SK-N-SH (cell line): ENCODE data around the gene CANT1. TPM values are rescaled to one million over a fixed set of nuclear protein-coding genes. Genes with fewer than 3 reads are reported as not detected.

Experiments
- CTCF ChIA-PET: fragments of 300-600, 350-600 bp; formaldehyde crosslinking; extraction: SDS; loops from one replicate; lab custom pipeline; 2021; lab: Yijun Ruan, JAX
- POLR2A ChIA-PET: fragments of 350-600 bp; sonication (Branson Sonifier 250); formaldehyde crosslinking; extraction: SDS; loops from one replicate; lab custom pipeline; 2020; ENCODE audit warnings: antibody characterized with exemption, inconsistent platforms; lab: Yijun Ruan, JAX
- DNase-seq: peaks from one replicate; pipeline ENCODE4 v3.0.0; 2012
- H2AFZ ChIP-seq: fragments of 200-600 bp; sonication (generic); 2 replicates; pipeline ENCODE4 v1.8.1; 2016; ENCODE audit warnings: antibody characterized with exemption, mild to moderate bottlenecking, low read depth
- H3F3A ChIP-seq: fragments of 200-600 bp; sonication (generic); replicated peaks from 2 replicates; pipeline ENCODE3; 2016; ENCODE audit warnings: antibody characterized with exemption, mild to moderate bottlenecking; ENCODE audit not compliant: insufficient read depth
- H3K27ac ChIP-seq, 2 experiments: fragments of 200-500 bp in 1 of 2; fragments of 200-600 bp in 1 of 2; sonication (Bioruptor generic) in 1 of 2; sonication (generic), shearing (Covaris generic) in 1 of 2; 2 replicates each; pipeline versions ENCODE4 v1.5.1 to v1.6.1; 2014 to 2016; ENCODE audit warnings: low read depth in 2 of 2, inconsistent platforms in 1 of 2, low read length in 1 of 2, mild to moderate bottlenecking in 1 of 2, mixed read lengths in 1 of 2
- H3K27me3 ChIP-seq: fragments of 200-600 bp; sonication (generic), shearing (Covaris generic); 2 replicates; pipeline ENCODE4 v1.6.1; 2016; ENCODE audit warnings: mixed run types; ENCODE audit not compliant: insufficient read depth
- H3K36me3 ChIP-seq, 2 experiments: fragments of 200-500 bp in 1 of 2; fragments of 200-600 bp in 1 of 2; sonication (Bioruptor generic) in 1 of 2; sonication (generic) in 1 of 2; replicated peaks in 1 of 2; 2 replicates each; pipeline versions ENCODE3 to v1.5.1; 2014 to 2016; ENCODE audit warnings: low read length in 1 of 2, mild to moderate bottlenecking in 1 of 2; ENCODE audit not compliant: insufficient read depth in 2 of 2, control insufficient read depth in 1 of 2
- H3K4me1 ChIP-seq, 2 experiments: fragments of 200-500 bp in 1 of 2; fragments of 200-600 bp in 1 of 2; sonication (Bioruptor generic) in 1 of 2; sonication (generic), shearing (Covaris generic) in 1 of 2; 2 replicates each; pipeline versions ENCODE4 v1.5.1 to v1.6.1; 2014 to 2016; ENCODE audit warnings: low read depth in 1 of 2, low read length in 1 of 2, mixed run types in 1 of 2; ENCODE audit not compliant: insufficient read depth in 2 of 2, control insufficient read depth in 1 of 2
- H3K4me2 ChIP-seq: fragments of 200-600 bp; sonication (generic), shearing (Covaris generic); 2 replicates; pipeline ENCODE4 v1.6.1; 2017; ENCODE audit warnings: mixed run types
- H3K4me3 ChIP-seq, 2 experiments: fragments of 200-500 bp in 1 of 2; fragments of 200-600 bp in 1 of 2; sonication (Bioruptor generic) in 1 of 2; sonication (generic), shearing (Covaris generic) in 1 of 2; 2 replicates each; pipeline versions ENCODE4 v1.5.1 to v1.8.1; 2014 to 2016; ENCODE audit warnings: low read depth in 2 of 2, inconsistent platforms in 1 of 2, low read length in 1 of 2, mild to moderate bottlenecking in 1 of 2, mixed read lengths in 1 of 2, moderate library complexity in 1 of 2
- H3K79me2 ChIP-seq: fragments of 200-600 bp; sonication (generic); 2 replicates; pipeline ENCODE4 v1.8.1; 2017; ENCODE audit warnings: mild to moderate bottlenecking; ENCODE audit not compliant: insufficient read depth
- H3K9ac ChIP-seq: fragments of 200-600 bp; sonication (generic); 2 replicates; pipeline ENCODE4 v1.6.1; 2017; ENCODE audit warnings: mixed run types
- H3K9me2 ChIP-seq: fragments of 200-600 bp; sonication (generic); 2 replicates; pipeline ENCODE4 v1.6.1; 2017; ENCODE audit warnings: mixed run types
- H3K9me3 ChIP-seq: fragments of 200-600 bp; sonication (generic); 2 replicates; pipeline ENCODE4 v1.6.1; 2017; ENCODE audit warnings: mixed run types, mild to moderate bottlenecking, moderate library complexity
- H4K20me1 ChIP-seq: fragments of 200-600 bp; sonication (generic); 2 replicates; pipeline ENCODE4 v1.6.1; 2017; ENCODE audit warnings: mild to moderate bottlenecking, mixed run types; ENCODE audit not compliant: insufficient read depth
- EP300 ChIP-seq, 2 experiments: IDR thresholded peaks; 2 replicates each; pipeline versions ENCODE4 v1.4.0 to v1.6.1; 2012; ENCODE audit warnings: borderline replicate concordance in 1 of 2, low read depth in 1 of 2, low read length in 1 of 2
- FOSL2 ChIP-seq: IDR thresholded peaks from 2 replicates; pipeline ENCODE4 v1.4.0; 2012; ENCODE audit warnings: low read depth, mild to moderate bottlenecking, moderate library complexity, borderline replicate concordance
- FOXJ3 ChIP-seq: sonication (generic); formaldehyde crosslinking; IDR thresholded peaks from 2 replicates; pipeline ENCODE4 v1.5.1; 2020; ENCODE audit warnings: mild to moderate bottlenecking, missing genetic modification reagents
- GATA2 ChIP-seq: sonication (generic); formaldehyde crosslinking; IDR thresholded peaks from 2 replicates; pipeline ENCODE4 v1.5.0; 2020; ENCODE audit warnings: mild to moderate bottlenecking, missing genetic modification reagents
- MEF2A ChIP-seq: IDR thresholded peaks from 2 replicates; pipeline ENCODE4 v1.4.0; 2012; ENCODE audit warnings: low read depth, borderline replicate concordance
- MXI1 ChIP-seq: IDR thresholded peaks from 2 replicates; pipeline ENCODE4 v1.6.1; 2012; ENCODE audit warnings: mild to moderate bottlenecking, low read depth, low read length, improper control_type of control experiment
- NFIC ChIP-seq: IDR thresholded peaks from 2 replicates; pipeline ENCODE4 v1.4.0; 2012; ENCODE audit warnings: borderline replicate concordance
- NRF1 ChIP-seq: IDR thresholded peaks from 2 replicates; pipeline ENCODE4 v1.6.1; 2012; ENCODE audit warnings: low read depth, mild to moderate bottlenecking, low read length
- REST ChIP-seq: IDR thresholded peaks from 2 replicates; pipeline ENCODE4 v1.6.1; 2012; ENCODE audit warnings: mild to moderate bottlenecking, low read depth, low read length, moderate library complexity
- SIN3A ChIP-seq: IDR thresholded peaks from 2 replicates; pipeline ENCODE4 v1.6.1; 2012; ENCODE audit warnings: low read depth, mild to moderate bottlenecking, low read length, moderate library complexity, borderline replicate concordance
- SMC3 ChIP-seq: IDR thresholded peaks from 2 replicates; pipeline ENCODE4 v1.6.1; 2012; ENCODE audit warnings: low read depth, low read length, improper control_type of control experiment
- TEAD4 ChIP-seq: IDR thresholded peaks from 2 replicates; pipeline ENCODE4 v1.4.0; 2012; ENCODE audit warnings: mild to moderate bottlenecking, borderline replicate concordance; ENCODE audit not compliant: insufficient read depth
- YY1 ChIP-seq: IDR thresholded peaks from 2 replicates; pipeline ENCODE4 v1.4.0; 2012; ENCODE audit warnings: low read depth, mild to moderate bottlenecking
- ZBTB33 ChIP-seq: IDR thresholded peaks from 2 replicates; pipeline ENCODE4 v1.4.0; 2012; ENCODE audit warnings: low read depth, borderline replicate concordance
- WGBS: methylation state at CpG from one replicate; pipeline ENCODE4 v1.1.6; 2017; ENCODE audit warnings: low lambda C conversion rate; 5-methylcytosine and 5-hydroxymethylcytosine counted together
- polyA plus RNA-seq, 3 experiments: library from polyadenylated mRNA; depleted of rRNA; stranded (reverse); fragments of >200 nt; gene quantifications; 2 replicates each; pipeline ENCODE4 v1.2.3, GENCODE V29; 2012
- TF ChIP-seq, protein P1 (sequence below): IDR thresholded peaks from 2 replicates; pipeline ENCODE4 v1.4.0; 2012; ENCODE audit warnings: low read depth, borderline replicate concordance

The CANT1 gene
- polyA plus RNA-seq, 1 of the 3 experiments (the other 2 are of a cell fraction), result 87.4 TPM

DNA sequence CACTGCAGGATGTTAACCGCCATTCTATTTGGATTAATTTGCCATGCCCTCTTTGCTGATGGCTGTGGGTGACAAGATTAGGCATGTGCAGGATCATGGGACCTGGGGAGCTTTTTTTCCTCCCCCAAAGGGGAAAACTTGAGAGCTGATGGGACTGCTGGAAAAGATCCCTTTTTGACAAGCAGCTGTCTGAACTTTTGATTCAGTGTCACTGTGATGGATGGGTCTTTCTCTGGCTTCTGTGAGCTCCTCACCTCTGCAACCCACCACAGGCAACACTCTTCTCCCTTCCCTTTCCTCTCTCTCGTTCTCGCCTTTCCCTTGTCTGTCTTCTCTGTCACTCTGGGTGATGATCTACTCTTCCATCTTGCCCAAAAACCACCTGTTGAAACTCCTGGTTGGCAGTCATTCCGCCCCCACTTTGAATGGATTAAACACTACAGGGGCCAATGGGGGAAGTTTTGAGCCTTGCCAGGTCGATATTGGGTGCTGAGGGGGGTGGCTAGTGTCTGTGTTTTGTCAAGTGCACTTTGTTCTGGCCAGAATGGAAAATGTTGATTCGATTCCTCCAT, 3.1 kb upstream of the CANT1 start:
- CTCF ChIA-PET, result interaction anchor here (1.6 to 3.2 kb wide), 3 partner anchors 19 to 75 kb away, joined by 3 to 15 read pairs (median 7); no protein-coding TSS in a partner anchor
- Histone ChIP-seq H3K4me2 (no peak overlapping the region), H3K79me2 (peaks cover 23% of the 10 kb centered on the region), H3K9ac (no peak overlapping the region), H3K36me3 (peaks cover 4 to 5% of the 10 kb centered on the region in 2 experiments)
- POLR2A ChIA-PET, result no interaction called here
- no peak for DNase-seq
- TF ChIP-seq ZBTB33, result no peak
- TF ChIP-seq EP300 (IDR thresholded peaks at IDR 0.05; ENCODE audit: borderline replicate concordance in 1 of 2, low read depth in 1 of 2, low read length in 1 of 2), result no peak
- no peak for TF ChIP-seq GATA2
- TF ChIP-seq NFIC, result no peak
- TF ChIP-seq TEAD4, result no peak
- no peak for TF ChIP-seq SMC3
- no peak for TF ChIP-seq FOSL2
- TF ChIP-seq, protein P1, sequence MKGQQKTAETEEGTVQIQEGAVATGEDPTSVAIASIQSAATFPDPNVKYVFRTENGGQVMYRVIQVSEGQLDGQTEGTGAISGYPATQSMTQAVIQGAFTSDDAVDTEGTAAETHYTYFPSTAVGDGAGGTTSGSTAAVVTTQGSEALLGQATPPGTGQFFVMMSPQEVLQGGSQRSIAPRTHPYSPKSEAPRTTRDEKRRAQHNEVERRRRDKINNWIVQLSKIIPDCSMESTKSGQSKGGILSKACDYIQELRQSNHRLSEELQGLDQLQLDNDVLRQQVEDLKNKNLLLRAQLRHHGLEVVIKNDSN, result no peak
- TF ChIP-seq FOXJ3 (CRISPR knock-in tag), result no peak
- TF ChIP-seq MXI1, result no peak
- TF ChIP-seq NRF1, result no peak
- no peak for TF ChIP-seq SIN3A
- TF ChIP-seq REST, result no peak
- TF ChIP-seq MEF2A, result no peak
- no peak for TF ChIP-seq YY1
- TF ChIP-seq, all 33 proteins: peak for 0
- no peaks in the 10 kb centered on the region for H4K20me1 ChIP-seq
- H3K27ac ChIP-seq, result no peak overlapping the region
- H2AFZ ChIP-seq, result no peak overlapping the region
- 31% methylated on average over 6 of the region's 6 CpGs for WGBS
- H3K9me2 ChIP-seq, result no peaks in the 10 kb centered on the region
- H3K4me3 ChIP-seq, result no peak overlapping the region
- H3K4me1 ChIP-seq, result peaks cover 18 to 22% of the 10 kb centered on the region in 2 experiments; a peak in 3 of 4 replicates
- no peaks in the 10 kb centered on the region for H3K27me3 ChIP-seq
- H3K9me3 ChIP-seq, result peaks cover 25% of the 10 kb centered on the region
- peaks cover 7% of the 10 kb centered on the region for H3F3A ChIP-seq
